Measurements from ENCODE around the gene ERVV-1.

- TF ChIP-seq EZH2 (IDR thresholded peaks at IDR 0.05; ENCODE audit: low read length, unreplicated experiment), result no peak
- TF ChIP-seq EZH2phosphoT487 (IDR thresholded peaks at IDR 0.05; ENCODE audit: borderline replicate concordance, low read length), result no peak
Observed at GRCh38 chr19:52987221-52987620, 26.5 kb upstream of the ERVV-1 start.

Data from PC-3 (cell line).